ENCODE data around the gene DAGLB.

Gene DAGLB

GRCh38 chr7:6416516-6417145, 31.1 kb downstream of the DAGLB start:
- DNase-seq (ENCODE audit: low read depth, low spot score) = peak; percentile 33
- Histone ChIP-seq H3K9ac (ENCODE audit: insufficient read length, low read depth) (no peak overlapping the region), H3K4me1 (ENCODE audit: insufficient read depth, insufficient read length) (peaks cover 8% of the 10 kb centered on the region), H3K9me3 (ENCODE audit: insufficient read depth, low read length) (no peaks in the 10 kb centered on the region), H3K36me3 (ENCODE audit: insufficient read depth, insufficient read length, low read length) (peaks cover 78% of the 10 kb centered on the region), H3K27me3 (ENCODE audit: insufficient read depth, insufficient read length) (no peaks in the 10 kb centered on the region), H3K4me3 (ENCODE audit: insufficient read length, low read depth) (no peak overlapping the region)
- no peak for TF ChIP-seq ZNF274 (IDR thresholded peaks at IDR 0.05; ENCODE audit: low read depth, low read length)
- TF ChIP-seq SUZ12 (IDR thresholded peaks at IDR 0.05; ENCODE audit: extremely low read depth, insufficient read depth, insufficient read length) = no peak
- TF ChIP-seq YY1 (IDR thresholded peaks at IDR 0.05; ENCODE audit: insufficient read depth, insufficient read length) = no peak

- Histone ChIP-seq H3K4me3 (ENCODE audit: insufficient read length, low read depth) (no peak overlapping the region), H3K4me1 (ENCODE audit: insufficient read depth, insufficient read length) (peaks cover 13% of the 10 kb centered on the region), H3K9me3 (ENCODE audit: insufficient read depth, low read length) (no peaks in the 10 kb centered on the region), H3K9ac (ENCODE audit: insufficient read length, low read depth) (no peak overlapping the region), H3K27me3 (ENCODE audit: insufficient read depth, insufficient read length) (no peaks in the 10 kb centered on the region), H3K36me3 (ENCODE audit: insufficient read depth, insufficient read length, low read length) (peaks cover 84% of the 10 kb centered on the region)
- TF ChIP-seq YY1 (IDR thresholded peaks at IDR 0.05; ENCODE audit: insufficient read depth, insufficient read length) = no peak
- no peak for TF ChIP-seq ZNF274 (IDR thresholded peaks at IDR 0.05; ENCODE audit: low read depth, low read length)
- TF ChIP-seq SUZ12 (IDR thresholded peaks at IDR 0.05; ENCODE audit: extremely low read depth, insufficient read depth, insufficient read length) = no peak
- DNase-seq (ENCODE audit: low read depth, low spot score) = no peak
Measured at GRCh38 chr7:6413637-6414036, 34.1 kb downstream of the DAGLB start.

DNA sequence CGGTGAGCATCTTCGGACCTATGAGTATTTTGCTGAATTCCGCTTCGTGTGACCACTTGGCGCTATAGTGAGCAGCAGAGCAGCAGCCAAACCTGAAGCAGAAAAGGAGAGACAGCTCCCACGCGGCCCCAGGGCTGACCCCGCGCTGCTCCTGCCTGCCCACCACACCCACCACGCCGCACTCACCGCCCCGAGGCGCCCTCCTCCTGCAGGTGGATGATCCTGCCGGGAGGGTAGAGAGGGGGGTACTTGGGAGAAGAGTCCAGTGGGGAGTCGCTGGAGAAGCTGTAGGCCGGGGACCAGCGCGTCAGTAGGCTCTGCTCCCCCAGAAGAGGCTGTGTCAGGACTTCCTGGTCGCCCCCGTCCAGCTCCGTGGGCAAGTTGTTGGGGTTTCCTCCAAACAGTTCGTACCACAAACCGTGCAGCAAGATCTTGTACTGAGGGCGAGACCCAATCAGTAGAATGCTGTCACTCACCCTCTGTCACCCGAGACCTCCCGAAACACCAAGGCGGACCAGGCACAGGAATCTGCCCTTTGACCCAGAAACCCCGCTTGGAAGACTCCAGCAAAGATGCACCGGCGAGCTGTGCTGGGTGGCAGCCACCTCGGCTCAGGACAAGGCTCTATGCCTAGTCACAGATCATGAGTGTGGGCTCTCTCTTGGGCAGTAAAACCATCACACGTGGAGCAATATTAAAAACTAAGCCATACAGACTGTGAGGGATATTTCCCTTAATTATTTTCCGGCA, 37.6 kb downstream of the DAGLB start:
- no peak overlapping the region for H3K9ac ChIP-seq (ENCODE audit: insufficient read length, low read depth)
- H3K27me3 ChIP-seq (ENCODE audit: insufficient read depth, insufficient read length) = no peaks in the 10 kb centered on the region
- no peaks in the 10 kb centered on the region for H3K9me3 ChIP-seq (ENCODE audit: insufficient read depth, low read length)
- peaks cover 88% of the 10 kb centered on the region for H3K36me3 ChIP-seq (ENCODE audit: insufficient read depth, insufficient read length, low read length)
- H3K4me1 ChIP-seq (ENCODE audit: insufficient read depth, insufficient read length) = peaks cover 8% of the 10 kb centered on the region
- no peak for DNase-seq (ENCODE audit: low read depth, low spot score)
- no peak overlapping the region for H3K4me3 ChIP-seq (ENCODE audit: insufficient read length, low read depth)
- TF ChIP-seq SUZ12 (IDR thresholded peaks at IDR 0.05; ENCODE audit: extremely low read depth, insufficient read depth, insufficient read length) (no peak), YY1 (IDR thresholded peaks at IDR 0.05; ENCODE audit: insufficient read depth, insufficient read length) (no peak), ZNF274 (IDR thresholded peaks at IDR 0.05; ENCODE audit: low read depth, low read length) (no peak)

DNA sequence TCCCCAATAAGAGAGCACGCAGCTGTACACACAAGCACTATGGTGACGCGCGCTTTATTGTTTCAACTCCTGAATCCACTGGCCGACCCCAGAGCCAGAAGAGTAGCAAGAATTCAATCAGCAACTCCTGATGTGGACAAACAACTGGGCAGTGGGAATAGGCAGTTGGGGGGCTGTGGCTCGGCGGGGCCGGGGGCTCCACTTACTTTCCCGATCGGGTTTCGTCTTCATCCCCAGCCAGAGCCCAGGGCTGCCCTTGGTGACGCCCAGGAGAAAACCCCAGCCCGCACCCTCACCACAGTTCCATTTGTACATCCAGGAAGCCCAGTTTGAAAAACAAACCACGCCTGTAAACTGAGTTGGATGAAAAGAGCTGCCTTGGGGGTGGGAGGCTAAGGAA, 38.7 kb downstream of the DAGLB start:
- DNase-seq (ENCODE audit: low read depth, low spot score) = no peak
- no peak overlapping the region for H3K4me3 ChIP-seq (ENCODE audit: insufficient read length, low read depth)
- no peaks in the 10 kb centered on the region for H3K9me3 ChIP-seq (ENCODE audit: insufficient read depth, low read length)
- H3K4me1 ChIP-seq (ENCODE audit: insufficient read depth, insufficient read length) = peaks cover 8% of the 10 kb centered on the region
- H3K9ac ChIP-seq (ENCODE audit: insufficient read length, low read depth) = no peak overlapping the region
- no peaks in the 10 kb centered on the region for H3K27me3 ChIP-seq (ENCODE audit: insufficient read depth, insufficient read length)
- TF ChIP-seq ZNF274 (IDR thresholded peaks at IDR 0.05; ENCODE audit: low read depth, low read length) = no peak
- TF ChIP-seq SUZ12 (IDR thresholded peaks at IDR 0.05; ENCODE audit: extremely low read depth, insufficient read depth, insufficient read length) = no peak
- no peak for TF ChIP-seq YY1 (IDR thresholded peaks at IDR 0.05; ENCODE audit: insufficient read depth, insufficient read length)
- H3K36me3 ChIP-seq (ENCODE audit: insufficient read depth, insufficient read length, low read length) = peaks cover 88% of the 10 kb centered on the region

GRCh38 chr7:6407434-6407833, 40.3 kb downstream of the DAGLB start:
- no peak for DNase-seq (ENCODE audit: low read depth, low spot score)
- no peaks in the 10 kb centered on the region for H3K27me3 ChIP-seq (ENCODE audit: insufficient read depth, insufficient read length)
- peaks cover 91% of the 10 kb centered on the region for H3K36me3 ChIP-seq (ENCODE audit: insufficient read depth, insufficient read length, low read length)
- TF ChIP-seq ZNF274 (IDR thresholded peaks at IDR 0.05; ENCODE audit: low read depth, low read length) = no peak
- TF ChIP-seq SUZ12 (IDR thresholded peaks at IDR 0.05; ENCODE audit: extremely low read depth, insufficient read depth, insufficient read length) = no peak
- no peak for TF ChIP-seq YY1 (IDR thresholded peaks at IDR 0.05; ENCODE audit: insufficient read depth, insufficient read length)
- H3K4me1 ChIP-seq (ENCODE audit: insufficient read depth, insufficient read length) = peaks cover 5% of the 10 kb centered on the region
- H3K9me3 ChIP-seq (ENCODE audit: insufficient read depth, low read length) = no peaks in the 10 kb centered on the region
- no peak overlapping the region for H3K4me3 ChIP-seq (ENCODE audit: insufficient read length, low read depth)
- H3K9ac ChIP-seq (ENCODE audit: insufficient read length, low read depth) = no peak overlapping the region

DNA sequence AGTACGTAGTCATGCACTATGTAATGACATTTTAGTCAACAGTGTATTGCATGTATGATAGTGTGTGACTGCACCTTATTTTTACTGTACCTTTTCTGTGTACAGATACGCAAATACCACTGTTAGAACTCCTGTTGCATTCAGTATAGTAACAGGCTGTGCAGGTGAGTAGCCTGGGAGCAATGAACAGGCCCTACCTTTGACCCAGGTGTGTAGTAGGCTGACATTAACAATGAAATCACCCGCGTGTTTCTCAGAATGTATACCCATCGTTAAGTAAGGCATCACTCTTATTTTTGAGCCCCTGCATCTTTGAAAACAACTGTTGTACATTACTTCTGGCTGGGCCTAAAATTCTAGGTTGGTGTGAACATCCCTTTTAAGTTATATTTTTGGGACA, 41.6 kb downstream of the DAGLB start:
- Histone ChIP-seq H3K9me3 (ENCODE audit: insufficient read depth, low read length) (no peaks in the 10 kb centered on the region), H3K4me3 (ENCODE audit: insufficient read length, low read depth) (no peak overlapping the region), H3K4me1 (ENCODE audit: insufficient read depth, insufficient read length) (peaks cover 5% of the 10 kb centered on the region), H3K36me3 (ENCODE audit: insufficient read depth, insufficient read length, low read length) (peaks cover 89% of the 10 kb centered on the region), H3K9ac (ENCODE audit: insufficient read length, low read depth) (no peak overlapping the region), H3K27me3 (ENCODE audit: insufficient read depth, insufficient read length) (no peaks in the 10 kb centered on the region)
- no peak for TF ChIP-seq YY1 (IDR thresholded peaks at IDR 0.05; ENCODE audit: insufficient read depth, insufficient read length)
- no peak for TF ChIP-seq SUZ12 (IDR thresholded peaks at IDR 0.05; ENCODE audit: extremely low read depth, insufficient read depth, insufficient read length)
- no peak for TF ChIP-seq ZNF274 (IDR thresholded peaks at IDR 0.05; ENCODE audit: low read depth, low read length)
- no peak for DNase-seq (ENCODE audit: low read depth, low spot score)

- no peak for DNase-seq (ENCODE audit: low read depth, low spot score)
- H3K36me3 ChIP-seq (ENCODE audit: insufficient read depth, insufficient read length, low read length) = peaks cover 92% of the 10 kb centered on the region
- no peak for TF ChIP-seq SUZ12 (IDR thresholded peaks at IDR 0.05; ENCODE audit: extremely low read depth, insufficient read depth, insufficient read length)
- TF ChIP-seq YY1 (IDR thresholded peaks at IDR 0.05; ENCODE audit: insufficient read depth, insufficient read length) = no peak
- no peak for TF ChIP-seq ZNF274 (IDR thresholded peaks at IDR 0.05; ENCODE audit: low read depth, low read length)
Measured at GRCh38 chr7:6403907-6404306, 43.8 kb downstream of the DAGLB start.

More at GRCh38 chr7:6403907-6404306, 43.8 kb downstream of the DAGLB start:
- H3K4me1 ChIP-seq (ENCODE audit: insufficient read depth, insufficient read length) = no peaks in the 10 kb centered on the region
- no peaks in the 10 kb centered on the region for H3K27me3 ChIP-seq (ENCODE audit: insufficient read depth, insufficient read length)
- no peak overlapping the region for H3K4me3 ChIP-seq (ENCODE audit: insufficient read length, low read depth)
- H3K9me3 ChIP-seq (ENCODE audit: insufficient read depth, low read length) = no peaks in the 10 kb centered on the region
- no peak overlapping the region for H3K9ac ChIP-seq (ENCODE audit: insufficient read length, low read depth)
